ENCODE results near the gene ING1.

Gene ING1

GRCh38 chr13:110734561-110734960, 21.1 kb downstream of the ING1 start:
- Histone ChIP-seq H3K36me3 (replicated peaks) (no peaks in the 10 kb centered on the region), H3K27me3 (replicated peaks) (no peaks in the 10 kb centered on the region), H3K27ac (no peak overlapping the region), H3K4me3 (ENCODE audit: low read depth, low read length) (no peak overlapping the region)
- in situ Hi-C loops (cut with HindIII; ENCODE audit: low pct_ligation_motif_present, low sequenced_read_pairs) = no loop called here
- no peak for TF ChIP-seq CTCF (IDR thresholded peaks at IDR 0.05; ENCODE audit: low read depth, low read length, missing control alignments)
- DNase-seq = no peak

GRCh38 chr13:110737555-110737954, 24.1 kb downstream of the ING1 start:
- no peak for DNase-seq
- Histone ChIP-seq H3K27me3 (replicated peaks) (no peaks in the 10 kb centered on the region), H3K27ac (no peak overlapping the region), H3K36me3 (replicated peaks) (no peaks in the 10 kb centered on the region), H3K4me3 (ENCODE audit: low read depth, low read length) (no peak overlapping the region)
- in situ Hi-C loops (cut with HindIII; ENCODE audit: low pct_ligation_motif_present, low sequenced_read_pairs) = no loop called here
- TF ChIP-seq CTCF (IDR thresholded peaks at IDR 0.05; ENCODE audit: low read depth, low read length, missing control alignments) = no peak

- in situ Hi-C loops (cut with HindIII; ENCODE audit: low pct_ligation_motif_present, low sequenced_read_pairs) = no loop called here
- H3K27ac ChIP-seq = no peak overlapping the region
These were observed 30.2 kb downstream of the ING1 start for GRCh38 chr13:110743687-110744086.

GRCh38 chr13:110746438-110746837, 32.9 kb downstream of the ING1 start:
- H3K36me3 ChIP-seq (replicated peaks) = no peaks in the 10 kb centered on the region
- no peak overlapping the region for H3K4me3 ChIP-seq (ENCODE audit: low read depth, low read length)
- no peak for DNase-seq
- in situ Hi-C loops (cut with HindIII; ENCODE audit: low pct_ligation_motif_present, low sequenced_read_pairs) = no loop called here
- no peak overlapping the region for H3K27ac ChIP-seq
- H3K27me3 ChIP-seq (replicated peaks) = no peaks in the 10 kb centered on the region
- TF ChIP-seq CTCF (IDR thresholded peaks at IDR 0.05; ENCODE audit: low read depth, low read length, missing control alignments) = no peak

More at GRCh38 chr13:110743687-110744086, 30.2 kb downstream of the ING1 start:
- DNase-seq = no peak
- H3K4me3 ChIP-seq (ENCODE audit: low read depth, low read length) = no peak overlapping the region
- no peaks in the 10 kb centered on the region for H3K36me3 ChIP-seq (replicated peaks)
- no peaks in the 10 kb centered on the region for H3K27me3 ChIP-seq (replicated peaks)
- TF ChIP-seq CTCF (IDR thresholded peaks at IDR 0.05; ENCODE audit: low read depth, low read length, missing control alignments) = no peak

GRCh38 chr13:110748271-110748670, 34.8 kb downstream of the ING1 start:
- no peak overlapping the region for H3K4me3 ChIP-seq (ENCODE audit: low read depth, low read length)
- in situ Hi-C loops (cut with HindIII; ENCODE audit: low pct_ligation_motif_present, low sequenced_read_pairs) = no loop called here
- no peaks in the 10 kb centered on the region for H3K27me3 ChIP-seq (replicated peaks)
- H3K27ac ChIP-seq = no peak overlapping the region
- TF ChIP-seq CTCF (IDR thresholded peaks at IDR 0.05; ENCODE audit: low read depth, low read length, missing control alignments) = no peak
- no peak for DNase-seq
- H3K36me3 ChIP-seq (replicated peaks) = no peaks in the 10 kb centered on the region

GRCh38 chr13:110756219-110756631, 42.7 kb downstream of the ING1 start:
- Histone ChIP-seq H3K27me3 (replicated peaks) (no peaks in the 10 kb centered on the region), H3K4me3 (ENCODE audit: low read depth, low read length) (no peak overlapping the region), H3K36me3 (replicated peaks) (no peaks in the 10 kb centered on the region), H3K27ac (peak overlapping the region; percentile 44)
- no peak for TF ChIP-seq CTCF (IDR thresholded peaks at IDR 0.05; ENCODE audit: low read depth, low read length, missing control alignments)
- DNase-seq = peak; percentile 90
- in situ Hi-C loops (cut with HindIII; ENCODE audit: low pct_ligation_motif_present, low sequenced_read_pairs) = no loop called here

Data from brain microvascular endothelial cell (primary cell).